ENCODE data around the gene GPX6. TPM values are rescaled to one million over a fixed set of nuclear protein-coding genes. Genes with fewer than 3 reads are reported as not detected.
A peak's percentile ranks its signal among the peaks of the same experiment; 100 is the strongest.

Gene GPX6
- total RNA-seq, 6 experiments from 2014 or later: not detected

GRCh38 chr6:28542440-28543296 is 27.1 kb upstream of the GPX6 start:
- Mint-ChIP-seq H3K4me3 (peak overlapping the region; percentile 84; the same call in 1 of the 2 replicates), H3K27me3 (ENCODE audit: insufficient read depth) (peaks cover 12% of the 10 kb centered on the region), H3K27ac (no peak overlapping the region), H3K4me1 (ENCODE audit: low read depth) (peaks cover 17% of the 10 kb centered on the region), H3K9me3 (no peaks in the 10 kb centered on the region), H3K36me3 (ENCODE audit: low read depth) (no peaks in the 10 kb centered on the region)
- peak; percentile 97 for DNase-seq
- TF ChIP-seq CTCF (IDR thresholded peaks at IDR 0.05): peak; percentile 70

- no peaks in the 10 kb centered on the region for H3K36me3 Mint-ChIP-seq (ENCODE audit: low read depth)
- no peak for TF ChIP-seq CTCF (IDR thresholded peaks at IDR 0.05)
- H3K4me1 Mint-ChIP-seq (ENCODE audit: low read depth): peaks cover 17% of the 10 kb centered on the region
- no peak overlapping the region for H3K4me3 Mint-ChIP-seq
- H3K9me3 Mint-ChIP-seq: no peaks in the 10 kb centered on the region
- no peak overlapping the region for H3K27ac Mint-ChIP-seq
- DNase-seq: no peak
- peaks cover 9% of the 10 kb centered on the region for H3K27me3 Mint-ChIP-seq (ENCODE audit: insufficient read depth)
These were observed 26.4 kb upstream of the GPX6 start for GRCh38 chr6:28541996-28542395.

GRCh38 chr6:28537509-28538140 is 22.0 kb upstream of the GPX6 start:
- H3K27me3 Mint-ChIP-seq (ENCODE audit: insufficient read depth): peaks cover 13% of the 10 kb centered on the region
- no peak overlapping the region for H3K27ac Mint-ChIP-seq
- no peak overlapping the region; the same call in 1 of the 2 replicates for H3K4me3 Mint-ChIP-seq
- H3K4me1 Mint-ChIP-seq (ENCODE audit: low read depth): peaks cover 4% of the 10 kb centered on the region; the same call in 1 of the 2 replicates
- TF ChIP-seq CTCF (IDR thresholded peaks at IDR 0.05): no peak
- no peaks in the 10 kb centered on the region for H3K36me3 Mint-ChIP-seq (ENCODE audit: low read depth)
- no peaks in the 10 kb centered on the region for H3K9me3 Mint-ChIP-seq
- DNase-seq: no peak

GRCh38 chr6:28537065-28537464 is 21.5 kb upstream of the GPX6 start:
- Mint-ChIP-seq H3K4me1 (ENCODE audit: low read depth) (no peaks in the 10 kb centered on the region), H3K27me3 (ENCODE audit: insufficient read depth) (peaks cover 12% of the 10 kb centered on the region), H3K9me3 (no peaks in the 10 kb centered on the region), H3K27ac (no peak overlapping the region), H3K36me3 (ENCODE audit: low read depth) (no peaks in the 10 kb centered on the region), H3K4me3 (peak overlapping the region; percentile 71)
- no peak for TF ChIP-seq CTCF (IDR thresholded peaks at IDR 0.05)
- no peak for DNase-seq

- Mint-ChIP-seq H3K4me1 (ENCODE audit: low read depth) (no peaks in the 10 kb centered on the region), H3K36me3 (ENCODE audit: low read depth) (no peaks in the 10 kb centered on the region), H3K9me3 (no peaks in the 10 kb centered on the region), H3K27me3 (ENCODE audit: insufficient read depth) (peaks cover 12% of the 10 kb centered on the region), H3K27ac (no peak overlapping the region), H3K4me3 (no peak overlapping the region)
- no peak for DNase-seq
- TF ChIP-seq CTCF (IDR thresholded peaks at IDR 0.05): no peak
These were observed 19.3 kb upstream of the GPX6 start for GRCh38 chr6:28534875-28535274.
